CD4-positive, CD25-positive, alpha-beta regulatory T cell (primary cell): ENCODE results near the gene HLA-G. TPM values are rescaled to one million over a fixed set of nuclear protein-coding genes. Genes with fewer than 3 reads are reported as not detected.

Source experiments
- ATAC-seq, 2 donors: fragments of 150-1000 bp; cut with Tn5 transposase; one replicate each; pipeline ENCODE4 v1.10.0; 2021; ENCODE audit warnings: low read depth in 2 of 2, moderate number of reproducible peaks in 2 of 2, moderate library complexity in 1 of 2
- DNase-seq, 3 donors: peaks; one replicate each; pipeline versions ENCODE4 v3.0.0 to v3.0.0-alpha.2; 2012 to 2022; ENCODE audit warnings: mixed read lengths in 1 of 3
- H3K27ac ChIP-seq: one replicate; pipeline ENCODE4 v1.7.0; 2013; ENCODE audit warnings: mild to moderate bottlenecking, low read length; ENCODE audit not compliant: insufficient read depth, poor library complexity, severe bottlenecking
- H3K27me3 ChIP-seq: one replicate; pipeline ENCODE4 v1.7.0; 2013; ENCODE audit warnings: low read length; ENCODE audit not compliant: control insufficient read depth, insufficient read depth
- H3K36me3 ChIP-seq: one replicate; pipeline ENCODE4 v1.7.0; 2013; ENCODE audit warnings: mild to moderate bottlenecking, low read length, moderate library complexity; ENCODE audit not compliant: control insufficient read depth, insufficient read depth
- H3K4me1 ChIP-seq: 2 replicates; pipeline ENCODE4 v1.7.0; 2013; ENCODE audit warnings: mild to moderate bottlenecking, low read length; ENCODE audit not compliant: insufficient read depth, control insufficient read depth, poor library complexity, severe bottlenecking
- H3K4me3 ChIP-seq: one replicate; pipeline ENCODE4 v1.7.0; 2013; ENCODE audit warnings: low read depth, mild to moderate bottlenecking, low read length, moderate library complexity
- H3K9me3 ChIP-seq, 2 experiments: 1 replicate in 1 of 2; 2 replicates in 1 of 2; pipeline ENCODE4 v1.7.0; 2013; ENCODE audit warnings: low read length in 2 of 2, mild to moderate bottlenecking in 1 of 2, moderate library complexity in 1 of 2; ENCODE audit not compliant: control insufficient read depth in 2 of 2
- H3K27ac Mint-ChIP-seq, 3 donors: one replicate each; pipeline ENCODE4 v1.8.0; 2020 to 2022; ENCODE audit warnings: mild to moderate bottlenecking in 3 of 3, mixed read lengths in 3 of 3, moderate library complexity in 2 of 3
- H3K27me3 Mint-ChIP-seq: one replicate; pipeline ENCODE4 v1.8.0; 2022; ENCODE audit warnings: mild to moderate bottlenecking, mixed read lengths
- H3K36me3 Mint-ChIP-seq: one replicate; pipeline ENCODE4 v1.8.0; 2020; ENCODE audit warnings: mixed read lengths
- H3K4me1 Mint-ChIP-seq, 4 donors: one replicate each; pipeline ENCODE4 v1.8.0; 2020 to 2022; ENCODE audit warnings: mixed read lengths in 4 of 4, mild to moderate bottlenecking in 1 of 4
- H3K4me3 Mint-ChIP-seq, 4 donors: one replicate each; pipeline ENCODE4 v1.8.0; 2020 to 2022; ENCODE audit warnings: mild to moderate bottlenecking in 4 of 4, mixed read lengths in 4 of 4, moderate library complexity in 3 of 4
- H3K9me3 Mint-ChIP-seq, 7 donors: one replicate each; pipeline ENCODE4 v1.8.0; 2020 to 2022; ENCODE audit warnings: mixed read lengths in 7 of 7, mild to moderate bottlenecking in 3 of 7, moderate library complexity in 2 of 7
- polyA plus RNA-seq, 4 donors: library from polyadenylated mRNA; unstranded; fragments of 300-500 nt; fragmentation: Illumina TruSeq; gene quantifications; one replicate each; pipeline ENCODE4 v1.2.3, GENCODE V29; 2021
- total RNA-seq: library from RNA; stranded (reverse); gene quantifications from one replicate; pipeline ENCODE4 v1.2.3, GENCODE V29; 2022

HLA-G gene
- total and polyA plus RNA-seq, 5 donors from 2014 or later, result 0.39 to 3.2 (median 1.0) TPM

GRCh38 chr6:29853245-29853644, 25.6 kb downstream of the HLA-G start:
- H3K4me1 ChIP-seq, result peaks cover 4% of the 10 kb centered on the region
- DNase-seq (no peak), ATAC-seq (no peak)
- H3K4me3 Mint-ChIP-seq, result no peak overlapping the region
- H3K27ac Mint-ChIP-seq, result no peak overlapping the region
- H3K27ac ChIP-seq, result no peak overlapping the region
- H3K9me3 Mint-ChIP-seq, result peaks cover 0 to 2% (median 0%) of the 10 kb centered on the region in 7 donors
- peaks cover 32% of the 10 kb centered on the region for H3K27me3 ChIP-seq
- peaks cover 55% of the 10 kb centered on the region for H3K27me3 Mint-ChIP-seq
- H3K36me3 Mint-ChIP-seq, result peaks cover 4% of the 10 kb centered on the region
- H3K36me3 ChIP-seq, result no peaks in the 10 kb centered on the region
- no peaks in the 10 kb centered on the region for H3K9me3 ChIP-seq
- H3K4me3 ChIP-seq, result no peak overlapping the region
- peaks cover 3 to 19% (median 10%) of the 10 kb centered on the region in 4 donors for H3K4me1 Mint-ChIP-seq

GRCh38 chr6:29858006-29858405, 30.4 kb downstream of the HLA-G start:
- H3K27me3 ChIP-seq, result peaks cover 9% of the 10 kb centered on the region
- no peak overlapping the region for H3K4me3 Mint-ChIP-seq
- peaks cover 0 to 2% (median 0%) of the 10 kb centered on the region in 7 donors for H3K9me3 Mint-ChIP-seq
- no peak overlapping the region for H3K27ac Mint-ChIP-seq
- no peak for ATAC-seq
- H3K27ac ChIP-seq, result no peak overlapping the region
- no peak for DNase-seq
- H3K36me3 Mint-ChIP-seq, result no peaks in the 10 kb centered on the region
- no peaks in the 10 kb centered on the region for H3K36me3 ChIP-seq
- no peak overlapping the region for H3K4me3 ChIP-seq
- H3K27me3 Mint-ChIP-seq, result peaks cover 39% of the 10 kb centered on the region
- H3K4me1 ChIP-seq, result no peaks in the 10 kb centered on the region
- H3K4me1 Mint-ChIP-seq, result no peaks in the 10 kb centered on the region
- H3K9me3 ChIP-seq, result no peaks in the 10 kb centered on the region

- peaks cover 61% of the 10 kb centered on the region for H3K27me3 Mint-ChIP-seq
- H3K4me1 Mint-ChIP-seq, result no peaks in the 10 kb centered on the region
- no peak for ATAC-seq
- peaks cover 0 to 2% (median 0%) of the 10 kb centered on the region in 7 donors for H3K9me3 Mint-ChIP-seq
- no peak overlapping the region for H3K4me3 Mint-ChIP-seq
- Histone ChIP-seq H3K4me3 (no peak overlapping the region), H3K4me1 (no peaks in the 10 kb centered on the region), H3K27me3 (peaks cover 3% of the 10 kb centered on the region), H3K27ac (no peak overlapping the region), H3K9me3 (no peaks in the 10 kb centered on the region), H3K36me3 (no peaks in the 10 kb centered on the region)
- H3K27ac Mint-ChIP-seq, result no peak overlapping the region
- DNase-seq, result no peak
- H3K36me3 Mint-ChIP-seq, result no peaks in the 10 kb centered on the region
Observed at GRCh38 chr6:29861521-29862255, 34.1 kb downstream of the HLA-G start.

GRCh38 chr6:29864037-29864810, 36.6 kb downstream of the HLA-G start:
- no peak overlapping the region for H3K4me3 ChIP-seq
- H3K27me3 ChIP-seq, result peaks cover 6% of the 10 kb centered on the region
- no peak overlapping the region for H3K27ac ChIP-seq
- DNase-seq (no peak), ATAC-seq (no peak)
- Mint-ChIP-seq H3K4me3 (no peak overlapping the region), H3K27me3 (peaks cover 65% of the 10 kb centered on the region), H3K9me3 (peaks cover 0 to 6% (median 0%) of the 10 kb centered on the region in 7 donors), H3K27ac (no peak overlapping the region), H3K4me1 (no peaks in the 10 kb centered on the region), H3K36me3 (no peaks in the 10 kb centered on the region)
- H3K9me3 ChIP-seq, result no peaks in the 10 kb centered on the region
- no peaks in the 10 kb centered on the region for H3K36me3 ChIP-seq
- no peaks in the 10 kb centered on the region for H3K4me1 ChIP-seq

GRCh38 chr6:29865631-29866030, 38.0 kb downstream of the HLA-G start:
- Histone ChIP-seq H3K27me3 (peaks cover 6% of the 10 kb centered on the region), H3K4me1 (no peaks in the 10 kb centered on the region), H3K36me3 (no peaks in the 10 kb centered on the region), H3K27ac (no peak overlapping the region), H3K4me3 (no peak overlapping the region), H3K9me3 (no peaks in the 10 kb centered on the region)
- no peak for DNase-seq
- ATAC-seq, result no peak
- H3K27me3 Mint-ChIP-seq, result peaks cover 61% of the 10 kb centered on the region
- no peaks in the 10 kb centered on the region for H3K4me1 Mint-ChIP-seq
- no peak overlapping the region for H3K27ac Mint-ChIP-seq
- peaks cover 0 to 6% (median 0%) of the 10 kb centered on the region in 7 donors for H3K9me3 Mint-ChIP-seq
- H3K4me3 Mint-ChIP-seq, result no peak overlapping the region
- no peaks in the 10 kb centered on the region for H3K36me3 Mint-ChIP-seq

- Mint-ChIP-seq H3K4me3 (no peak overlapping the region), H3K27ac (no peak overlapping the region), H3K27me3 (peaks cover 29% of the 10 kb centered on the region), H3K9me3 (peaks cover 0 to 4% (median 0%) of the 10 kb centered on the region in 7 donors), H3K36me3 (no peaks in the 10 kb centered on the region), H3K4me1 (no peaks in the 10 kb centered on the region)
- Histone ChIP-seq H3K27ac (no peak overlapping the region), H3K4me1 (no peaks in the 10 kb centered on the region), H3K9me3 (peaks cover 0 to 1% of the 10 kb centered on the region in 2 experiments), H3K4me3 (no peak overlapping the region), H3K36me3 (no peaks in the 10 kb centered on the region), H3K27me3 (peaks cover 3% of the 10 kb centered on the region)
- DNase-seq, result no peak
- ATAC-seq, result no peak
Observed at GRCh38 chr6:29870104-29870503, 42.5 kb downstream of the HLA-G start.

- H3K36me3 Mint-ChIP-seq, result no peaks in the 10 kb centered on the region
- Histone ChIP-seq H3K4me1 (no peaks in the 10 kb centered on the region), H3K36me3 (no peaks in the 10 kb centered on the region), H3K9me3 (peaks cover 0 to 1% of the 10 kb centered on the region in 2 experiments), H3K27ac (no peak overlapping the region), H3K27me3 (peaks cover 3% of the 10 kb centered on the region), H3K4me3 (no peak overlapping the region)
- DNase-seq, result no peak
- no peak overlapping the region for H3K4me3 Mint-ChIP-seq
- no peak for ATAC-seq
- no peak overlapping the region for H3K27ac Mint-ChIP-seq
- peaks cover 0 to 5% (median 1%) of the 10 kb centered on the region in 7 donors for H3K9me3 Mint-ChIP-seq
- H3K27me3 Mint-ChIP-seq, result peaks cover 29% of the 10 kb centered on the region
- no peaks in the 10 kb centered on the region for H3K4me1 Mint-ChIP-seq
Observed at GRCh38 chr6:29872791-29873190, 45.2 kb downstream of the HLA-G start.
